Parathyroid adenoma (tissue), 2 donors: ENCODE results near the gene RAPGEF2.

ENCODE experiments used
- H2AFZ ChIP-seq: fragments of 300-600 bp; sonication (generic); one replicate; pipeline ENCODE4 v1.7.0; 2017; ENCODE audit warnings: antibody characterized with exemption, mild to moderate bottlenecking
- H3K27ac ChIP-seq: fragments of 300-600 bp; sonication (generic); one replicate; pipeline ENCODE4 v1.7.0; 2017
- H3K27me3 ChIP-seq: fragments of 300-600 bp; sonication (generic); one replicate; pipeline ENCODE4 v1.7.0; 2017; ENCODE audit warnings: low read length; ENCODE audit not compliant: control insufficient read depth, insufficient read depth
- H3K36me3 ChIP-seq: fragments of 300-600 bp; sonication (generic); one replicate; pipeline ENCODE4 v1.7.0; 2017; ENCODE audit warnings: low read length; ENCODE audit not compliant: control insufficient read depth, insufficient read depth
- H3K4me1 ChIP-seq: fragments of 300-600 bp; sonication (generic); one replicate; pipeline ENCODE4 v1.7.0; 2017; ENCODE audit warnings: control low read depth
- H3K4me2 ChIP-seq: fragments of 300-600 bp; sonication (generic); one replicate; pipeline ENCODE4 v1.7.0; 2017; ENCODE audit warnings: low read length
- H3K4me3 ChIP-seq: fragments of 300-600 bp; sonication (generic); one replicate; pipeline ENCODE4 v1.7.0; 2017; ENCODE audit warnings: low read depth, low read length
- H3K79me2 ChIP-seq: fragments of 300-600 bp; sonication (generic); one replicate; pipeline ENCODE4 v1.7.0; 2017; ENCODE audit warnings: control low read depth
- H3K9ac ChIP-seq: fragments of 300-600 bp; sonication (generic); one replicate; pipeline ENCODE4 v1.7.0; 2017; ENCODE audit warnings: mild to moderate bottlenecking
- H3K9me3 ChIP-seq: fragments of 300-600 bp; sonication (generic); one replicate; pipeline ENCODE4 v1.7.0; 2017; ENCODE audit warnings: low read length; ENCODE audit not compliant: control insufficient read depth
- TF ChIP-seq, protein P1 (sequence below): fragments of 300-600 bp; sonication (generic); IDR thresholded peaks from one replicate; pipeline ENCODE4 v1.7.0; 2017; ENCODE audit warnings: antibody characterized with exemption, mild to moderate bottlenecking
- donor health status: primary hyperparathyroidism.

Gene RAPGEF2

DNA sequence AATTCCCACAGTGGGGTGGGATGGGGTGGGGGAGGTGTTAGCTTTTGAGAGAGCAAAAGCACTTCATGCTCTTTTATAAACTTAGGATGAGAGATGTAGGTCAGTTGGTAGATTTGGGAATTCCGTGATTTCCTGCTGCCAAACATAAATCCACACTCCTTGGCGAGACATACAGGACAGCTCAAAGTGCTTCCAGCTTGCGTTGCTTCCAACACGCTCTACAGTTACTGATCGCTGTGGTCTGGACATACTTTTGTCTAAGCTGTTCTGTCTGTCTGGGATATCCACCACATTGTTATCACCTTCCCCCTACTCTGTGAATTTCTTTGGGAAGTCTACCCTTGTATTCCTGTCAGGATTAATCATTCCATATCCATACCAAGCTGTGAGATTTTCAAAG is 117.5 kb downstream of the RAPGEF2 start:
- no peaks in the 10 kb centered on the region for H3K36me3 ChIP-seq
- TF ChIP-seq, protein P1, sequence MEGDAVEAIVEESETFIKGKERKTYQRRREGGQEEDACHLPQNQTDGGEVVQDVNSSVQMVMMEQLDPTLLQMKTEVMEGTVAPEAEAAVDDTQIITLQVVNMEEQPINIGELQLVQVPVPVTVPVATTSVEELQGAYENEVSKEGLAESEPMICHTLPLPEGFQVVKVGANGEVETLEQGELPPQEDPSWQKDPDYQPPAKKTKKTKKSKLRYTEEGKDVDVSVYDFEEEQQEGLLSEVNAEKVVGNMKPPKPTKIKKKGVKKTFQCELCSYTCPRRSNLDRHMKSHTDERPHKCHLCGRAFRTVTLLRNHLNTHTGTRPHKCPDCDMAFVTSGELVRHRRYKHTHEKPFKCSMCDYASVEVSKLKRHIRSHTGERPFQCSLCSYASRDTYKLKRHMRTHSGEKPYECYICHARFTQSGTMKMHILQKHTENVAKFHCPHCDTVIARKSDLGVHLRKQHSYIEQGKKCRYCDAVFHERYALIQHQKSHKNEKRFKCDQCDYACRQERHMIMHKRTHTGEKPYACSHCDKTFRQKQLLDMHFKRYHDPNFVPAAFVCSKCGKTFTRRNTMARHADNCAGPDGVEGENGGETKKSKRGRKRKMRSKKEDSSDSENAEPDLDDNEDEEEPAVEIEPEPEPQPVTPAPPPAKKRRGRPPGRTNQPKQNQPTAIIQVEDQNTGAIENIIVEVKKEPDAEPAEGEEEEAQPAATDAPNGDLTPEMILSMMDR: no peak
- no peak overlapping the region for H3K9ac ChIP-seq
- no peak overlapping the region for H3K4me3 ChIP-seq
- no peak overlapping the region for H3K4me2 ChIP-seq
- no peak overlapping the region for H3K27ac ChIP-seq
- peaks cover 6% of the 10 kb centered on the region for H3K79me2 ChIP-seq
- no peaks in the 10 kb centered on the region for H3K9me3 ChIP-seq
- no peaks in the 10 kb centered on the region for H3K4me1 ChIP-seq
- H3K27me3 ChIP-seq: no peaks in the 10 kb centered on the region
- H2AFZ ChIP-seq: no peak overlapping the region

DNA sequence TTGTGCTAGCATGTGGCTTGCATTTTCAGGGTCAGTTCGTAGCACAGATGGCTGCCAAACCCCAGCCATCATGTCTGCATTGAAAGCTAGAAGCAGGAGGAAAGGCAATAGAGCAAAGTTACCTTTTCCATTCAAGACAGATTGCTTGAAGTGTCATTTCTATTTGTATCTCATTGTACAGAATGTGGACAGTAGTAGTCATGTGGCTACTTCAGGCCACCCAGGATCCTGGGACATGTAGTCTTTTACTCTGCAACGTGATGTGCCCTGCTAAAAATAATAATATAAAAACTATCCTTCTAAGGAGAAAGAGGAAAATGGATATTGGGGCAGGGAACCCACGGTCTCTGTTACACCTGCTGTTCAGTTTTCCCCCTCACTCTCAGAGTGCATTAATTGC is 118.4 kb downstream of the RAPGEF2 start:
- no peaks in the 10 kb centered on the region for H3K4me1 ChIP-seq
- H3K36me3 ChIP-seq: no peaks in the 10 kb centered on the region
- H3K79me2 ChIP-seq: peaks cover 5% of the 10 kb centered on the region
- no peak overlapping the region for H3K9ac ChIP-seq
- no peak overlapping the region for H3K27ac ChIP-seq
- no peak overlapping the region for H2AFZ ChIP-seq
- no peaks in the 10 kb centered on the region for H3K9me3 ChIP-seq
- H3K27me3 ChIP-seq: no peaks in the 10 kb centered on the region
- TF ChIP-seq, protein P1: no peak
- no peak overlapping the region for H3K4me3 ChIP-seq
- no peak overlapping the region for H3K4me2 ChIP-seq

DNA sequence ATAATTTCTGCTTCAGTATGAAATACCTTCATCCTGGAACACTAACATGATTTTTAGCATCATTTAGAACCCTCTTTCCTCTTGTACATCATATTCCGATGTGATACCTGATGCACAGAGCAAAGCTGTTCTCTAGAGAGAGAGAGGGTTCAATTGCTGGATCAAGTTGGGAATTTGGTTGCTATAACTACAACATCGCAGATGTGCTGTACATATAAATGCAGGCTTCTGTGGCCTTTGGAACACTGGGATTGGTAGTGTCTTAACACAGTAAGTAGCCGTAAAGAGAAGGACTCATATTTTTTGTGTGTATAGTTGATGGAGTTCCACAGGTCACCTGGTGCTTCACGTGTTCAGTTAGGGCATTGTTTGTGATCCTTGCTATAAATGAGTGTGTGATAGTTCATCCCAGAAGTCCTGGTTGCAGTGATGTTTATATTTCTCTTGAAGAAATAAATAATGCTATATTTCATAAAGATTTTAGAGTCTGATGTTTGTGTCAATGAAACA is 119.2 kb downstream of the RAPGEF2 start:
- H3K79me2 ChIP-seq: peaks cover 2% of the 10 kb centered on the region
- H3K4me2 ChIP-seq: no peak overlapping the region
- H3K27me3 ChIP-seq: no peaks in the 10 kb centered on the region
- H3K9ac ChIP-seq: no peak overlapping the region
- H3K27ac ChIP-seq: no peak overlapping the region
- H3K36me3 ChIP-seq: no peaks in the 10 kb centered on the region
- TF ChIP-seq, protein P1: no peak
- no peaks in the 10 kb centered on the region for H3K9me3 ChIP-seq
- H3K4me3 ChIP-seq: no peak overlapping the region
- H3K4me1 ChIP-seq: no peaks in the 10 kb centered on the region
- no peak overlapping the region for H2AFZ ChIP-seq

DNA sequence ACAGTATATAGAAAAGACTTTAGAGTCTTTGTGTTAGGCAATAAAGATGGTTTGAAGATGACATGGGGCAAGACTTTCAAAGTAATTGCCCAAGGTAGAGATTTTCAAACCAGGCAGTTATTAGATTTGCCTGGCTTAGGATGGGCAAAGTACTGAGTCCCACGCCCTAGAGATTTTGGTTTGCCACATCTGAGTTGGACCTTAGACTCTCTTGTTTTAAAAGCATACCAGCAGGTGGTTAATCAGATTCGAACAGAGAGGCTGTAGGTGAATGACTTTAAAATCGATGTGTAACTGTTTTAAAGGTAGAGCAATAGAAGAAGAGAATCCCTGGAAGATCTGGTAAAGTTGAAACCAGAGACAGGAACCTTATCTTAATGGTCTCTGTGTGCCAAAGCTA is 121.5 kb downstream of the RAPGEF2 start:
- Histone ChIP-seq H3K36me3 (no peaks in the 10 kb centered on the region), H3K4me1 (peaks cover 5% of the 10 kb centered on the region), H3K27ac (no peak overlapping the region), H3K4me2 (no peak overlapping the region), H3K79me2 (no peaks in the 10 kb centered on the region), H2AFZ (no peak overlapping the region), H3K27me3 (no peaks in the 10 kb centered on the region), H3K4me3 (no peak overlapping the region), H3K9me3 (no peaks in the 10 kb centered on the region), H3K9ac (no peak overlapping the region)
- TF ChIP-seq, protein P1: no peak

DNA sequence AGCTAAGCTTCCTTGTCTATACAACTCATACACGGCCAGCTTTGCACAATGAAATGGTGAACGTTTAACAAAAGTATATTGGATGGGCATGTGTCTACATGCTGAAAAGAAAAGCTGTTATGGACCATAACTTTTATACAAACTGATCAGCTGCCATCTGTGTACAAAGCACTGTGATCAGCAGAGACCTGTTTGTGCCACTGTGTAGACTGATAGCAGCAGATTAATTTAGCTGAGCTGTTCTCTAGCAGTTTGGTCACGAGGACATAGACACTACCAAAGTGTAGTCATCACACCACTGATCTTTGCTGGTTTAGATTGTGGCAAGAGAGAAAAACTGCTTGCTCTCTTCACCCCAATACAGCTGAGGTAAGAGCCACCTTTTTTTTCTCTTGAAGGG is 124.5 kb downstream of the RAPGEF2 start:
- H3K4me3 ChIP-seq: no peak overlapping the region
- H3K4me2 ChIP-seq: peak overlapping the region; percentile 41
- no peaks in the 10 kb centered on the region for H3K27me3 ChIP-seq
- peaks cover 5% of the 10 kb centered on the region for H3K4me1 ChIP-seq
- no peak overlapping the region for H3K27ac ChIP-seq
- H2AFZ ChIP-seq: no peak overlapping the region
- H3K79me2 ChIP-seq: peaks cover 6% of the 10 kb centered on the region
- no peaks in the 10 kb centered on the region for H3K9me3 ChIP-seq
- TF ChIP-seq, protein P1: no peak
- H3K36me3 ChIP-seq: no peaks in the 10 kb centered on the region
- H3K9ac ChIP-seq: no peak overlapping the region
